H1 (cell line): ENCODE results near the gene PGP. TPM values are rescaled to one million over a fixed set of nuclear protein-coding genes. Genes with fewer than 3 reads are reported as not detected.

Source experiments
- ASH2L ChIP-seq: fragments of 200-600, 300-600 bp; sonication (generic); IDR thresholded peaks from one replicate; pipeline ENCODE4 v1.7.1; 2017; ENCODE audit warnings: low read length
- CHD1 ChIP-seq: IDR thresholded peaks from 2 replicates; pipeline ENCODE4 v1.6.1; 2012; ENCODE audit warnings: low read depth, low read length, improper control_type of control experiment
- JUND ChIP-seq: IDR thresholded peaks from 2 replicates; pipeline ENCODE4 v1.6.1; 2011; ENCODE audit warnings: mild to moderate bottlenecking, improper control_type of control experiment, low read length
- KDM5A ChIP-seq: fragments of 200-600 bp; IDR thresholded peaks from 2 replicates; pipeline ENCODE4 v1.7.1; 2012; ENCODE audit warnings: mild to moderate bottlenecking, low read length, inconsistent platforms, mixed read lengths
- PHF8 ChIP-seq: fragments of 200-600 bp; sonication (generic); conservative IDR thresholded peaks from 2 replicates; pipeline ENCODE4 v1.7.1; 2012; ENCODE audit warnings: low read depth, mild to moderate bottlenecking, inconsistent platforms, low read length, moderate library complexity
- POU5F1 ChIP-seq: IDR thresholded peaks from 2 replicates; pipeline ENCODE4 v1.6.1; 2011; ENCODE audit warnings: low read depth, mild to moderate bottlenecking, low read length, moderate library complexity
- RXRA ChIP-seq: IDR thresholded peaks from 2 replicates; pipeline ENCODE4 v1.6.1; 2011; ENCODE audit warnings: low read depth, mild to moderate bottlenecking, low read length, moderate library complexity; ENCODE audit not compliant: insufficient read depth
- SP2 ChIP-seq: IDR thresholded peaks from 2 replicates; pipeline ENCODE4 v1.6.1; 2012; ENCODE audit warnings: mild to moderate bottlenecking, low read length, inconsistent platforms
- TEAD4 ChIP-seq: IDR thresholded peaks from 2 replicates; pipeline ENCODE4 v1.6.1; 2012; ENCODE audit warnings: low read depth, low read length, inconsistent platforms, mixed read lengths
- polyA plus RNA-seq, 7 experiments: library from polyadenylated mRNA; depleted of rRNA in 3 of 7; stranded (reverse) in 5 of 7; unstranded in 2 of 7; fragments of >200 nt in 5 of 7; fragments of 200-250 nt in 2 of 7; gene quantifications; 1 replicate in 5 of 7; 2 replicates in 1 of 7; 4 replicates in 1 of 7; pipeline versions ENCODE4 v1.2.1 to v1.2.3, GENCODE V29; 2011 to 2013; ENCODE audit warnings: missing spikeins in 2 of 7, mixed read lengths in 2 of 7
- total RNA-seq: library from RNA; stranded (reverse); fragmentation: NEBNext Ultra II Directional; extraction: Animal tissue kit (Norgen Biotek cat#: 25700); gene quantifications from 2 replicates; pipeline ENCODE4 v1.2.1, GENCODE V29; 2021
- TF ChIP-seq, protein P1 (sequence below): fragments of 300-600 bp; sonication (generic); IDR thresholded peaks from 2 replicates; pipeline ENCODE4 v1.7.1; 2012; ENCODE audit warnings: low read length, moderate library complexity, mild to moderate bottlenecking, inconsistent platforms; ENCODE audit not compliant: insufficient replicate concordance
- TF ChIP-seq, protein P2 (sequence below): IDR thresholded peaks from 2 replicates; pipeline ENCODE4 v1.6.1; 2012; ENCODE audit warnings: inconsistent platforms

The PGP gene
- total and polyA plus RNA-seq, 2 of the 8 experiments (the other 6 are each of a cell fraction or from before 2014, with no cell fraction given): 30.9 to 55.9 TPM

DNA sequence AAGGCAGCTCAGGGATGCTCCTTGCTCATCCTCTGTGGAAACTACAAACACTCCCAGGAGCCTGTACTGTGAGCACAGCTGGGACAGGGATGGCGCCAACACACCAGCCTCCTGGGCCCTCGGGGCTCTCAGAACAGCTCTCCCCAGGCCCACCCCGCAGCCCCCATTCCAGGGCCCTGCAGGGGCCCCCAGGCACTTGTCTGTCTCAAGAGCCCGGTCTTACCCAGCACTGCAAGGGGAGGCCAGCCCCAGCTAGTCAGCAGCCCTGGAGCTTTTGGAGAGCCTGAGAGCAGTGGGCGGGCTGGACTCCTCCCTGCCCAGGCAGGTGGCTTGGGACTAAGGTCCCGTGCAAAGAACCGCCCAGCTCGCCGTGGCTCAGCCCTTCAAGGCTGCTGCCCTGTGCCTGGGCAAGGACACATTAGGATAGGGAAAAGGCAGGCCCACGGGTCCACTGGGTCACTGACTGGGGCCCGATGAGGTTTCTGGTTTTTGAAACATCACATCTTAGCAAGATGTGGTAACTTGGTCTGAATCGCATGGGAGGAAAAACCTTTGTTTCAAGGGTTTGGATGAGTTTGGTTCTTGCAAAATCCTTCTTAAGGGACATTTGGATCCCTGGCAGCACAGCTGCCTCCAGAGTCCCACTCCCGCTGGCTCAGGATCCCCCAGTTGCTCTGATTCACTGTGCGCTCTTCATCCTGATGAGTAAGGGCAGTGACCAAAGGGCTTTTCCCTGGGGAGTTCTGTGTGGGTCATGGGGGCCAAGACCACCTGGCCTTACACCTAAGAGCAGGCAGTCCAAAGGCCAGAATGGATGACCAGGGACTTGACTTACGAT lies 24.4 kb upstream of the PGP start (continued):
- TF ChIP-seq, protein P1, sequence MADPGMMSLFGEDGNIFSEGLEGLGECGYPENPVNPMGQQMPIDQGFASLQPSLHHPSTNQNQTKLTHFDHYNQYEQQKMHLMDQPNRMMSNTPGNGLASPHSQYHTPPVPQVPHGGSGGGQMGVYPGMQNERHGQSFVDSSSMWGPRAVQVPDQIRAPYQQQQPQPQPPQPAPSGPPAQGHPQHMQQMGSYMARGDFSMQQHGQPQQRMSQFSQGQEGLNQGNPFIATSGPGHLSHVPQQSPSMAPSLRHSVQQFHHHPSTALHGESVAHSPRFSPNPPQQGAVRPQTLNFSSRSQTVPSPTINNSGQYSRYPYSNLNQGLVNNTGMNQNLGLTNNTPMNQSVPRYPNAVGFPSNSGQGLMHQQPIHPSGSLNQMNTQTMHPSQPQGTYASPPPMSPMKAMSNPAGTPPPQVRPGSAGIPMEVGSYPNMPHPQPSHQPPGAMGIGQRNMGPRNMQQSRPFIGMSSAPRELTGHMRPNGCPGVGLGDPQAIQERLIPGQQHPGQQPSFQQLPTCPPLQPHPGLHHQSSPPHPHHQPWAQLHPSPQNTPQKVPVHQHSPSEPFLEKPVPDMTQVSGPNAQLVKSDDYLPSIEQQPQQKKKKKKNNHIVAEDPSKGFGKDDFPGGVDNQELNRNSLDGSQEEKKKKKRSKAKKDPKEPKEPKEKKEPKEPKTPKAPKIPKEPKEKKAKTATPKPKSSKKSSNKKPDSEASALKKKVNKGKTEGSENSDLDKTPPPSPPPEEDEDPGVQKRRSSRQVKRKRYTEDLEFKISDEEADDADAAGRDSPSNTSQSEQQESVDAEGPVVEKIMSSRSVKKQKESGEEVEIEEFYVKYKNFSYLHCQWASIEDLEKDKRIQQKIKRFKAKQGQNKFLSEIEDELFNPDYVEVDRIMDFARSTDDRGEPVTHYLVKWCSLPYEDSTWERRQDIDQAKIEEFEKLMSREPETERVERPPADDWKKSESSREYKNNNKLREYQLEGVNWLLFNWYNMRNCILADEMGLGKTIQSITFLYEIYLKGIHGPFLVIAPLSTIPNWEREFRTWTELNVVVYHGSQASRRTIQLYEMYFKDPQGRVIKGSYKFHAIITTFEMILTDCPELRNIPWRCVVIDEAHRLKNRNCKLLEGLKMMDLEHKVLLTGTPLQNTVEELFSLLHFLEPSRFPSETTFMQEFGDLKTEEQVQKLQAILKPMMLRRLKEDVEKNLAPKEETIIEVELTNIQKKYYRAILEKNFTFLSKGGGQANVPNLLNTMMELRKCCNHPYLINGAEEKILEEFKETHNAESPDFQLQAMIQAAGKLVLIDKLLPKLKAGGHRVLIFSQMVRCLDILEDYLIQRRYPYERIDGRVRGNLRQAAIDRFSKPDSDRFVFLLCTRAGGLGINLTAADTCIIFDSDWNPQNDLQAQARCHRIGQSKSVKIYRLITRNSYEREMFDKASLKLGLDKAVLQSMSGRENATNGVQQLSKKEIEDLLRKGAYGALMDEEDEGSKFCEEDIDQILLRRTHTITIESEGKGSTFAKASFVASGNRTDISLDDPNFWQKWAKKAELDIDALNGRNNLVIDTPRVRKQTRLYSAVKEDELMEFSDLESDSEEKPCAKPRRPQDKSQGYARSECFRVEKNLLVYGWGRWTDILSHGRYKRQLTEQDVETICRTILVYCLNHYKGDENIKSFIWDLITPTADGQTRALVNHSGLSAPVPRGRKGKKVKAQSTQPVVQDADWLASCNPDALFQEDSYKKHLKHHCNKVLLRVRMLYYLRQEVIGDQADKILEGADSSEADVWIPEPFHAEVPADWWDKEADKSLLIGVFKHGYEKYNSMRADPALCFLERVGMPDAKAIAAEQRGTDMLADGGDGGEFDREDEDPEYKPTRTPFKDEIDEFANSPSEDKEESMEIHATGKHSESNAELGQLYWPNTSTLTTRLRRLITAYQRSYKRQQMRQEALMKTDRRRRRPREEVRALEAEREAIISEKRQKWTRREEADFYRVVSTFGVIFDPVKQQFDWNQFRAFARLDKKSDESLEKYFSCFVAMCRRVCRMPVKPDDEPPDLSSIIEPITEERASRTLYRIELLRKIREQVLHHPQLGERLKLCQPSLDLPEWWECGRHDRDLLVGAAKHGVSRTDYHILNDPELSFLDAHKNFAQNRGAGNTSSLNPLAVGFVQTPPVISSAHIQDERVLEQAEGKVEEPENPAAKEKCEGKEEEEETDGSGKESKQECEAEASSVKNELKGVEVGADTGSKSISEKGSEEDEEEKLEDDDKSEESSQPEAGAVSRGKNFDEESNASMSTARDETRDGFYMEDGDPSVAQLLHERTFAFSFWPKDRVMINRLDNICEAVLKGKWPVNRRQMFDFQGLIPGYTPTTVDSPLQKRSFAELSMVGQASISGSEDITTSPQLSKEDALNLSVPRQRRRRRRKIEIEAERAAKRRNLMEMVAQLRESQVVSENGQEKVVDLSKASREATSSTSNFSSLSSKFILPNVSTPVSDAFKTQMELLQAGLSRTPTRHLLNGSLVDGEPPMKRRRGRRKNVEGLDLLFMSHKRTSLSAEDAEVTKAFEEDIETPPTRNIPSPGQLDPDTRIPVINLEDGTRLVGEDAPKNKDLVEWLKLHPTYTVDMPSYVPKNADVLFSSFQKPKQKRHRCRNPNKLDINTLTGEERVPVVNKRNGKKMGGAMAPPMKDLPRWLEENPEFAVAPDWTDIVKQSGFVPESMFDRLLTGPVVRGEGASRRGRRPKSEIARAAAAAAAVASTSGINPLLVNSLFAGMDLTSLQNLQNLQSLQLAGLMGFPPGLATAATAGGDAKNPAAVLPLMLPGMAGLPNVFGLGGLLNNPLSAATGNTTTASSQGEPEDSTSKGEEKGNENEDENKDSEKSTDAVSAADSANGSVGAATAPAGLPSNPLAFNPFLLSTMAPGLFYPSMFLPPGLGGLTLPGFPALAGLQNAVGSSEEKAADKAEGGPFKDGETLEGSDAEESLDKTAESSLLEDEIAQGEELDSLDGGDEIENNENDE: no peak
- TF ChIP-seq ASH2L (no peak), PHF8 (no peak), KDM5A (no peak), JUND (no peak), CHD1 (no peak), SP2 (no peak), TEAD4 (no peak), RXRA (no peak), POU5F1 (no peak)
- TF ChIP-seq, protein P2, sequence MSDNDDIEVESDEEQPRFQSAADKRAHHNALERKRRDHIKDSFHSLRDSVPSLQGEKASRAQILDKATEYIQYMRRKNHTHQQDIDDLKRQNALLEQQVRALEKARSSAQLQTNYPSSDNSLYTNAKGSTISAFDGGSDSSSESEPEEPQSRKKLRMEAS: no peak
